GM12878 (cell line): Measurements from ENCODE around the gene ALOX12B. TPM values are rescaled to one million over a fixed set of nuclear protein-coding genes. Genes with fewer than 3 reads are reported as not detected.

Experiments
- ATAC-seq: fragments of 200-7000 bp; cut with Tn5 transposase; 3 replicates; pipeline ENCODE4 v1.9.1; 2020; ENCODE audit warnings: mild to moderate bottlenecking, moderate library complexity
- BruUV-seq: library from RNA; stranded (reverse); fragments of 400-500 nt; replicated peaks from 2 replicates; lab custom pipeline; 2021; lab: Mats Ljungman, UMichigan
- CTCF ChIA-PET: fragments of 300-600 bp; sonication (Branson Sonifier 250); formaldehyde crosslinking; extraction: SDS; loops from one replicate; lab custom pipeline; 2021; ENCODE audit warnings: inconsistent platforms; lab: Yijun Ruan, JAX
- POLR2A ChIA-PET: fragments of 350-600 bp; formaldehyde crosslinking; extraction: SDS; loops from one replicate; lab custom pipeline; 2021; ENCODE audit warnings: inconsistent platforms; lab: Charles Lee
- RAD21 ChIA-PET: fragments of 300-600 bp; sonication (Branson Sonifier 250); formaldehyde crosslinking; loops from one replicate; lab custom pipeline; 2023; ENCODE audit warnings: antibody characterized with exemption; ENCODE audit not compliant: unreplicated experiment; lab: Charles Lee
- SMC1A ChIA-PET: fragments of 300-600 bp; sonication (Branson Sonifier 250); formaldehyde crosslinking; loops from one replicate; lab custom pipeline; 2023; ENCODE audit not compliant: unreplicated experiment, uncharacterized antibody; lab: Charles Lee
- DNase-seq: peaks from one replicate; pipeline ENCODE4 v3.0.0-alpha.2; 2011; ENCODE audit warnings: low read depth, low spot score
- FAIRE-seq: peaks from 3 replicates; lab custom pipeline; 2011; peaks lifted over from hg19 to GRCh38; lab: Jason Lieb, UNC
- H2AFZ ChIP-seq: 2 replicates; pipeline ENCODE4 v1.6.0; 2011; ENCODE audit warnings: low read depth, low read length, control low read depth; ENCODE audit not compliant: control insufficient read depth
- H3K27ac ChIP-seq: 2 replicates; pipeline ENCODE4 v1.5.1; 2011; ENCODE audit warnings: control low read depth; ENCODE audit not compliant: control insufficient read depth, insufficient read depth
- H3K27me3 ChIP-seq, 2 experiments: replicated peaks in 1 of 2; 2 replicates each; pipeline versions ENCODE4 v1.6.0 to v1.6.1; 2011; ENCODE audit warnings: low read length in 1 of 2; ENCODE audit not compliant: control insufficient read depth in 2 of 2, insufficient read depth in 2 of 2
- H3K36me3 ChIP-seq, 2 experiments: 2 replicates each; pipeline ENCODE4 v1.5.1; 2011; ENCODE audit warnings: low read length in 1 of 2; ENCODE audit not compliant: control insufficient read depth in 2 of 2, insufficient read depth in 2 of 2
- H3K4me1 ChIP-seq: 2 replicates; pipeline ENCODE4 v1.6.1; 2011; ENCODE audit warnings: mild to moderate bottlenecking, low read length, moderate library complexity, mixed read lengths; ENCODE audit not compliant: control insufficient read depth, insufficient read depth
- H3K4me2 ChIP-seq: 2 replicates; pipeline ENCODE4 v1.6.0; 2011; ENCODE audit warnings: control low read depth; ENCODE audit not compliant: control insufficient read depth, insufficient read depth
- H3K4me3 ChIP-seq: fragments of 200-600 bp; sonication (generic); 2 replicates; pipeline ENCODE4 v1.5.1; 2016
- H3K79me2 ChIP-seq: 2 replicates; pipeline ENCODE4 v1.6.0; 2011; ENCODE audit warnings: low read length; ENCODE audit not compliant: control insufficient read depth, insufficient read depth
- H3K9ac ChIP-seq: 2 replicates; pipeline ENCODE4 v1.8.0; 2011; ENCODE audit warnings: low read length, control low read depth, mixed read lengths; ENCODE audit not compliant: control insufficient read depth, insufficient read depth
- H3K9me3 ChIP-seq: replicated peaks from 3 replicates; pipeline ENCODE4 v1.5.1; 2011; ENCODE audit warnings: mild to moderate bottlenecking, low read length; ENCODE audit not compliant: control insufficient read depth, insufficient read depth
- H4K20me1 ChIP-seq: 2 replicates; pipeline ENCODE4 v1.6.0; 2011; ENCODE audit not compliant: control insufficient read depth, insufficient read depth
- BACH1 ChIP-seq: fragments of 450-650 bp; IDR thresholded peaks from 2 replicates; pipeline ENCODE4 v1.6.1; 2017; ENCODE audit warnings: mild to moderate bottlenecking, borderline replicate concordance
- EP300 ChIP-seq, 2 experiments: fragments of 150-350 bp in 1 of 2; IDR thresholded peaks; 2 replicates each; pipeline ENCODE4 v1.6.1; 2011 to 2012; ENCODE audit warnings: low read depth in 2 of 2, low read length in 2 of 2, borderline replicate concordance in 1 of 2, improper control_type of control experiment in 1 of 2, inconsistent platforms in 1 of 2; ENCODE audit not compliant: control insufficient read depth in 1 of 2
- EZH2 ChIP-seq: IDR thresholded peaks from 2 replicates; pipeline ENCODE4 v1.6.1; 2012; ENCODE audit warnings: low read depth, mild to moderate bottlenecking, control low read depth, inconsistent platforms, low read length, borderline replicate concordance; ENCODE audit not compliant: control insufficient read depth
- GABPA ChIP-seq: IDR thresholded peaks from 2 replicates; pipeline ENCODE4 v1.6.1; 2014; ENCODE audit warnings: antibody characterized with exemption, low read depth, mild to moderate bottlenecking, inconsistent platforms
- GATAD2B ChIP-seq: fragments of 450-650 bp; conservative IDR thresholded peaks from 2 replicates; pipeline ENCODE4 v1.6.1; 2017; ENCODE audit warnings: low read depth, mild to moderate bottlenecking, moderate library complexity
- HCFC1 ChIP-seq: fragments of 150-350 bp; IDR thresholded peaks from 2 replicates; pipeline ENCODE4 v1.6.1; 2014; ENCODE audit warnings: low read length
- MTA3 ChIP-seq: IDR thresholded peaks from 2 replicates; pipeline ENCODE4 v1.6.1; 2012; ENCODE audit warnings: low read length, inconsistent platforms, borderline replicate concordance
- NFYA ChIP-seq: IDR thresholded peaks from 2 replicates; pipeline ENCODE4 v1.6.1; 2011; ENCODE audit warnings: low read depth, mild to moderate bottlenecking, low read length, improper control_type of control experiment, borderline replicate concordance
- PAX5 ChIP-seq: IDR thresholded peaks from 2 replicates; pipeline ENCODE4 v1.6.1; 2011; ENCODE audit warnings: low read depth, low read length, borderline replicate concordance
- PML ChIP-seq: IDR thresholded peaks from 2 replicates; pipeline ENCODE4 v1.6.1; 2012; ENCODE audit warnings: low read length, inconsistent platforms
- RELA ChIP-seq: fragments of 450-650 bp; IDR thresholded peaks from 2 replicates; pipeline ENCODE4 v1.8.0; 2014; ENCODE audit warnings: borderline replicate concordance; ENCODE audit not compliant: partially characterized antibody
- SP1 ChIP-seq: IDR thresholded peaks from one replicate; pipeline ENCODE4 v1.6.1; 2011; ENCODE audit warnings: low read depth, low read length
- SPI1 ChIP-seq: IDR thresholded peaks from 2 replicates; pipeline ENCODE4 v1.6.1; 2011; ENCODE audit warnings: low read depth, mild to moderate bottlenecking, low read length, moderate library complexity, borderline replicate concordance; ENCODE audit not compliant: insufficient read depth
- TCF7 ChIP-seq: IDR thresholded peaks from 2 replicates; pipeline ENCODE4 v1.6.1; 2014; ENCODE audit warnings: antibody characterized with exemption, borderline replicate concordance
- YY1 ChIP-seq: IDR thresholded peaks from 2 replicates; pipeline ENCODE4 v1.6.1; 2011; ENCODE audit warnings: low read depth, mild to moderate bottlenecking, low read length
- WGBS: methylation state at CpG from one replicate; pipeline ENCODE4 v1.1.6; 2016; ENCODE audit warnings: low lambda C conversion rate; ENCODE audit not compliant: insufficient replicate concordance, insufficient coverage; ENCODE audit errors: missing lambda C conversion rate; 5-methylcytosine and 5-hydroxymethylcytosine counted together
- in situ Hi-C: fragments of 300-500 bp; cut with MboI; formaldehyde crosslinking; loops from 9 replicates; pipeline ENCODE4 v1.14.3; 2018; ENCODE audit warnings: mixed read lengths
- intact Hi-C: fragments of 100-400 bp; cut with micrococcal nuclease; formaldehyde crosslinking; loops from one replicate; pipeline ENCODE4 v1.14.2; 2022; ENCODE audit not compliant: unreplicated experiment
- polyA plus RNA-seq, 11 experiments: library from polyadenylated mRNA; depleted of rRNA in 4 of 11; unstranded in 6 of 11; stranded (reverse) in 5 of 11; fragments of >200 nt; fragmentation: Nextera tagmentation in 4 of 11; fragmentation: Illumina TruSeq in 1 of 11; extraction: Ambion mirVana in 4 of 11; extraction: Trizol in 1 of 11; gene quantifications; 1 replicate in 1 of 11; 2 replicates in 10 of 11; pipeline versions ENCODE4 v1.2.1 to v1.2.3, GENCODE V29; 2011 to 2016; ENCODE audit warnings: inconsistent platforms in 2 of 11, missing spikeins in 2 of 11, low read depth in 1 of 11
- total RNA-seq, 4 experiments: library from RNA; depleted of rRNA in 3 of 4; stranded (reverse); fragments of >200 nt in 3 of 4; fragmentation: Illumina TruSeq in 1 of 4; extraction: Trizol in 1 of 4; gene quantifications; 2 replicates each; pipeline versions ENCODE4 v1.2.1 to v1.2.3, GENCODE V29; 2013 to 2021
- TF ChIP-seq, protein P1 (sequence below): fragments of 450-650 bp; IDR thresholded peaks from 2 replicates; pipeline ENCODE4 v1.6.1; 2017; ENCODE audit warnings: mild to moderate bottlenecking, low read depth, inconsistent platforms; ENCODE audit not compliant: poor library complexity, severe bottlenecking
- TF ChIP-seq, protein P2 (sequence below): fragments of 450-650 bp; IDR thresholded peaks from 2 replicates; pipeline ENCODE4 v1.6.1; 2017; ENCODE audit warnings: antibody characterized with exemption, mild to moderate bottlenecking, moderate library complexity

Gene ALOX12B
- total and polyA plus RNA-seq, 10 of the 15 experiments (the other 5 are each of a cell fraction or from before 2014, with no cell fraction given) = 0.17 to 0.54 TPM; not detected in 8

DNA sequence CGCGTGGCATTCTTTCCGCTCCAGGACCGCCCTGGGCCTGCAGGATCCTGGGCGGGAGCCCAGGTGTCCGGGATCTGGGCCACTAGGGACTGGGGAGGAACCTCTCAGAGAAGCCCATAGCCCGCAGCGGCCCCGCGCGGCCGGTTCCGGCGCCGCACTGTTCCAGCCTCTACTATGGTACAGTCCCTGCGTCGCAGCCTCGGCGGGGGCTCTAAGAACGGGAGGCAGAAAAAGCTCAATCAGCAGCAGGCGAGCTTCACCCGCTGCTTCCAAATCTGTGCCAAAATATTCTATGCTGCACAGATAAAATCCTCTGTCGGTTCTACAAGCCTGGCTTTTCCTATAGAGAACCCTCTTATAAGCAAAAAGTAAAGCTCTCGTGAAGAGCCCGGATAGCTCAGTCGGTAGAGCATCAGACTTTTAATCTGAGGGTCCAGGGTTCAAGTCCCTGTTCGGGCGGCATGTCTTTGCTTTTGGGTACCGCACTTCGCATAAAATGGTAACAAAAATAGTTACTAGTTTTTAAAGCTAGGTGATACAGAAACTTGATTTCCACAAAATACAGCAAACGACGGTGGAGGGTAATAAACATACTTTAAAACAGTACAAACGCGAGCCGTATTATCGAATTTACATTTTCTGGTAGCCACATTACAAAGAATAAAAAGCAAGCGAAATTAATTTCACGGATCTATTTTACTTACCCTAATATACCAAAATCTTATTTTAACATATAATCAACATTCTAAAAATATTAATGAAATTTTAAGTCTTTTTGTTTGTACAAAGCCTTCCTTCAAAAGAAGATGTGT is 31.5 kb upstream of the ALOX12B start:
- Histone ChIP-seq H3K9ac (0 out of 2 replicates have a peak overlapping the region, but pooled peaks have one; percentile 1), H3K27me3 (peaks cover 3 to 9% of the 10 kb centered on the region in 2 experiments; a peak in 3 of 4 replicates), H3K4me3 (peak overlapping the region; percentile 86), H2AFZ (peak overlapping the region; percentile 39), H3K27ac (peak overlapping the region; percentile 12; the same call in 1 of the 2 replicates), H3K36me3 (no peaks in the 10 kb centered on the region), H3K4me2 (peak overlapping the region; percentile 67), H4K20me1 (no peaks in the 10 kb centered on the region), H3K4me1 (peaks cover 26% of the 10 kb centered on the region), H3K79me2 (no peaks in the 10 kb centered on the region), H3K9me3 (no peaks in the 10 kb centered on the region)
- SMC1A ChIA-PET = interaction anchor here (0.7 to 3.7 kb wide), 32 partner anchors 9 to 799 kb away, joined by 3 to 28 read pairs (median 5); partner anchors contain the start of genes BORCS6, RANGRF and SLC25A35
- WGBS = 2% methylated on average over 38 of the region's 38 CpGs
- BruUV-seq = no TSS peak
- DNase-seq = peak; percentile 57
- FAIRE-seq = peak; percentile 79
- POLR2A ChIA-PET = interaction anchor here (0.6 to 3.1 kb wide), 27 partner anchors 13 to 900 kb away, joined by 3 to 28 read pairs (median 4); partner anchors contain the start of genes AURKB, CNTROB, PER1 and RANGRF
- RAD21 ChIA-PET = interaction anchor here (0.6 to 3.3 kb wide), 26 partner anchors 9 to 206 kb away, joined by 3 to 40 read pairs (median 8); partner anchors contain the start of genes AURKB, BORCS6, CNTROB and RANGRF
- peak; percentile 70 for ATAC-seq
- intact Hi-C loops = loop anchor here (1.0 to 5.0 kb wide), 4 partner anchors 38 to 103 kb away; no protein-coding TSS in a partner anchor
- in situ Hi-C loops = loop anchor here (5.0 kb wide), 1 partner anchor 178 kb away; the partner anchor contains the start of gene SLC25A35
- CTCF ChIA-PET = interaction anchor here (0.6 to 7.4 kb wide), 53 partner anchors 8 to 776 kb away, joined by 3 to 116 read pairs (median 5); partner anchors contain the start of genes BORCS6, CNTROB, CTC1 and NAA38
- TF ChIP-seq TCF7 (no peak), GATAD2B (no peak), YY1 (peak; percentile 78), BACH1 (no peak), EP300 (IDR thresholded peaks at IDR 0.05; ENCODE audit: borderline replicate concordance in 1 of 2, control insufficient read depth in 1 of 2, low read depth in 2 of 2, low read length in 2 of 2) (peak in 1 of 2 experiments; percentile 82; a peak in 1 of 4 replicates), EZH2 (no peak), PML (no peak), NFYA (no peak), SPI1 (0 out of 2 replicates have a peak, but pooled peaks have one; percentile 10), MTA3 (no peak; the same call in 1 of the 2 replicates), SP1 (no peak), RELA (peak; percentile 40), PAX5 (no peak), GABPA (peak; percentile 71; the same call in 1 of the 2 replicates), HCFC1 (peak; percentile 28; the same call in 1 of the 2 replicates)
- TF ChIP-seq, protein P1, sequence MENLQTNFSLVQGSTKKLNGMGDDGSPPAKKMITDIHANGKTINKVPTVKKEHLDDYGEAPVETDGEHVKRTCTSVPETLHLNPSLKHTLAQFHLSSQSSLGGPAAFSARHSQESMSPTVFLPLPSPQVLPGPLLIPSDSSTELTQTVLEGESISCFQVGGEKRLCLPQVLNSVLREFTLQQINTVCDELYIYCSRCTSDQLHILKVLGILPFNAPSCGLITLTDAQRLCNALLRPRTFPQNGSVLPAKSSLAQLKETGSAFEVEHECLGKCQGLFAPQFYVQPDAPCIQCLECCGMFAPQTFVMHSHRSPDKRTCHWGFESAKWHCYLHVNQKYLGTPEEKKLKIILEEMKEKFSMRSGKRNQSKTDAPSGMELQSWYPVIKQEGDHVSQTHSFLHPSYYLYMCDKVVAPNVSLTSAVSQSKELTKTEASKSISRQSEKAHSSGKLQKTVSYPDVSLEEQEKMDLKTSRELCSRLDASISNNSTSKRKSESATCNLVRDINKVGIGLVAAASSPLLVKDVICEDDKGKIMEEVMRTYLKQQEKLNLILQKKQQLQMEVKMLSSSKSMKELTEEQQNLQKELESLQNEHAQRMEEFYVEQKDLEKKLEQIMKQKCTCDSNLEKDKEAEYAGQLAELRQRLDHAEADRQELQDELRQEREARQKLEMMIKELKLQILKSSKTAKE = peak; percentile 84
- TF ChIP-seq, protein P2, sequence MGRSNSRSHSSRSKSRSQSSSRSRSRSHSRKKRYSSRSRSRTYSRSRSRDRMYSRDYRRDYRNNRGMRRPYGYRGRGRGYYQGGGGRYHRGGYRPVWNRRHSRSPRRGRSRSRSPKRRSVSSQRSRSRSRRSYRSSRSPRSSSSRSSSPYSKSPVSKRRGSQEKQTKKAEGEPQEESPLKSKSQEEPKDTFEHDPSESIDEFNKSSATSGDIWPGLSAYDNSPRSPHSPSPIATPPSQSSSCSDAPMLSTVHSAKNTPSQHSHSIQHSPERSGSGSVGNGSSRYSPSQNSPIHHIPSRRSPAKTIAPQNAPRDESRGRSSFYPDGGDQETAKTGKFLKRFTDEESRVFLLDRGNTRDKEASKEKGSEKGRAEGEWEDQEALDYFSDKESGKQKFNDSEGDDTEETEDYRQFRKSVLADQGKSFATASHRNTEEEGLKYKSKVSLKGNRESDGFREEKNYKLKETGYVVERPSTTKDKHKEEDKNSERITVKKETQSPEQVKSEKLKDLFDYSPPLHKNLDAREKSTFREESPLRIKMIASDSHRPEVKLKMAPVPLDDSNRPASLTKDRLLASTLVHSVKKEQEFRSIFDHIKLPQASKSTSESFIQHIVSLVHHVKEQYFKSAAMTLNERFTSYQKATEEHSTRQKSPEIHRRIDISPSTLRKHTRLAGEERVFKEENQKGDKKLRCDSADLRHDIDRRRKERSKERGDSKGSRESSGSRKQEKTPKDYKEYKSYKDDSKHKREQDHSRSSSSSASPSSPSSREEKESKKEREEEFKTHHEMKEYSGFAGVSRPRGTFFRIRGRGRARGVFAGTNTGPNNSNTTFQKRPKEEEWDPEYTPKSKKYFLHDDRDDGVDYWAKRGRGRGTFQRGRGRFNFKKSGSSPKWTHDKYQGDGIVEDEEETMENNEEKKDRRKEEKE = no peak
